Iris pigment epithelial cell (primary cell): ENCODE measurements around the gene PSG2.
A peak's percentile ranks its signal among the peaks of the same experiment; 100 is the strongest.
"Not testable (repeated sequence)": the region's sequence is repeated elsewhere in the genome, so short reads cannot be mapped to it uniquely, and the experiment has no call there.

Experiments used
- DNase-seq: peaks from one replicate; pipeline ENCODE4 v3.0.0-alpha.2; 2011; ENCODE audit warnings: low read depth

The PSG2 gene

GRCh38 chr19:43082601-43083000 lies at the start of gene PSG2:
PSG2 (minus strand) TSS chr19:43082701; CDS start chr19:43082569, 132 bp downstream.
- DNase-seq, result not testable (repeated sequence)

GRCh38 chr19:43131281-43131842 lies 48.9 kb upstream of the PSG2 start:
- DNase-seq, result not testable (repeated sequence)

- DNase-seq, result not testable (repeated sequence)
These were observed 46.7 kb upstream of the PSG2 start for GRCh38 chr19:43129197-43129596.

GRCh38 chr19:43127336-43127735 lies 44.8 kb upstream of the PSG2 start:
- DNase-seq, result peak; percentile 92

GRCh38 chr19:43126720-43127119 lies 44.2 kb upstream of the PSG2 start:
- no peak for DNase-seq

- DNase-seq, result no peak
These were observed 41.9 kb upstream of the PSG2 start for GRCh38 chr19:43124360-43124759.

- DNase-seq, result peak; percentile 85
These were observed 38.0 kb upstream of the PSG2 start for GRCh38 chr19:43120433-43121026.

GRCh38 chr19:43119526-43119925 lies 37.0 kb upstream of the PSG2 start:
- peak; percentile 19 for DNase-seq

- DNase-seq, result not testable (repeated sequence)
These were observed 33.9 kb upstream of the PSG2 start for GRCh38 chr19:43116421-43116820.

- DNase-seq, result not testable (repeated sequence)
These were observed 33.0 kb upstream of the PSG2 start for GRCh38 chr19:43115548-43115947.

GRCh38 chr19:43115064-43115463 lies 32.6 kb upstream of the PSG2 start:
- DNase-seq, result not testable (repeated sequence)

- DNase-seq, result peak; percentile 67
These were observed 32.1 kb upstream of the PSG2 start for GRCh38 chr19:43114626-43115025.

- not testable (repeated sequence) for DNase-seq
These were observed 24.9 kb upstream of the PSG2 start for GRCh38 chr19:43107401-43107800.

GRCh38 chr19:43105496-43105895 lies 23.0 kb upstream of the PSG2 start:
- DNase-seq, result no peak

- DNase-seq, result peak; percentile 66
These were observed 21.8 kb upstream of the PSG2 start for GRCh38 chr19:43104215-43104850.

- DNase-seq, result no peak
These were observed 19.4 kb upstream of the PSG2 start for GRCh38 chr19:43101950-43102349.

GRCh38 chr19:43098416-43098815 lies 15.9 kb upstream of the PSG2 start:
- not testable (repeated sequence) for DNase-seq

GRCh38 chr19:43087702-43088340 lies 5.3 kb upstream of the PSG2 start:
- peak; percentile 67 for DNase-seq

GRCh38 chr19:43085796-43086530 lies 3.5 kb upstream of the PSG2 start:
- not testable (repeated sequence) for DNase-seq

GRCh38 chr19:43084196-43084832 lies 1.8 kb upstream of the PSG2 start:
- DNase-seq, result peak; percentile 7

GRCh38 chr19:43083721-43084120 lies 1.2 kb upstream of the PSG2 start:
- DNase-seq, result not testable (repeated sequence)

GRCh38 chr19:43078311-43078710 lies 4.2 kb downstream of the PSG2 start:
- peak; percentile 74 for DNase-seq
